GM18951 (cell line): ENCODE measurements around the gene CTBP2.

ENCODE experiments used
- POLR2A ChIP-seq: IDR thresholded peaks from 4 replicates; pipeline ENCODE4 v1.6.1; 2011; ENCODE audit warnings: mild to moderate bottlenecking; ENCODE audit not compliant: insufficient read length, insufficient read depth; ENCODE audit errors: extremely low read depth
- in situ Hi-C: fragments of 300-500 bp; cut with MboI; formaldehyde crosslinking; loops from one replicate; pipeline ENCODE4 v1.12.0; 2022; ENCODE audit warnings: low sequenced_read_pairs, mixed read lengths, inconsistent platforms; ENCODE audit not compliant: unreplicated experiment

The CTBP2 gene

GRCh38 chr10:124962421-124962820, 197.9 kb downstream of the CTBP2 start:
- in situ Hi-C loops, result no loop called here
- no peak for TF ChIP-seq POLR2A

DNA sequence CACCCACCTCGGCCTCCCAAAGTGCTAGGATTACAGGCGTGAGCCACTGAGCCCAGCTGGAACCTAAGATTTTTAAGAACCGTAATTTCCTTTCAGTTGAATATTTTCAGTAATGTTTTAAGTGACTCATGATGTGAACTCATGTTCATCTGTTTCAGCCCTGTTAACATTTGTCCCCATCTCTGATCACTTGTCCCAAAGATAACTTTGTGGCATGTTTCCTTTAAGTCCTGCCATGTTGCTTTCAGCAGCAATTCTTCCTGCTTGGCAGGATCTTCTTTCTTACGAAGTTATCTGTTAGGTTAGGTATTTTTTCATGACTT, 199.2 kb downstream of the CTBP2 start:
- no peak for TF ChIP-seq POLR2A
- in situ Hi-C loops, result no loop called here

GRCh38 chr10:124959564-124959963, 200.8 kb downstream of the CTBP2 start:
- no peak for TF ChIP-seq POLR2A
- in situ Hi-C loops, result no loop called here

GRCh38 chr10:124957404-124957947, 202.9 kb downstream of the CTBP2 start:
- no peak for TF ChIP-seq POLR2A
- in situ Hi-C loops, result no loop called here

DNA sequence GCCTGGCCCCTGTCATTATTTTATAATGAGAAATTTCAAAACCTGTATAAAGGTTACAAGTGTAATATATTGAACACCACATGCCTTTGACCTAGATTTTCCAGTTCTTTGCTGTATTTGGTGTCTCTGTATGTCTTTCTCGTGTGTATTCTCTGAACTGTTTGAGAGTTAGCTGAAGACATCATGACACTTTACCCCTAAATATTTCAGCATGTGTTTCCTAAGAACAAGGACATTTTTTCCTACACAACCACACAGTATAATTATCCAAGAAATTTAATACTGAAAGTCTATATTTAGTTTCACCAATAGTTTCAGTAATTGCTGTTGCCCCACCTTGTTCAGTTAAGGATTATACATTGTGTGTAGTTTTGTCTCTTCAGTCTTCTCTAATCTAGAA, 203.6 kb downstream of the CTBP2 start:
- in situ Hi-C loops, result no loop called here
- TF ChIP-seq POLR2A, result no peak

GRCh38 chr10:124955868-124956267, 204.5 kb downstream of the CTBP2 start:
- in situ Hi-C loops, result no loop called here

GRCh38 chr10:124955243-124955642, 205.1 kb downstream of the CTBP2 start:
- in situ Hi-C loops, result no loop called here
- TF ChIP-seq POLR2A, result no peak

More at GRCh38 chr10:124955868-124956267, 204.5 kb downstream of the CTBP2 start:
- TF ChIP-seq POLR2A, result no peak

DNA sequence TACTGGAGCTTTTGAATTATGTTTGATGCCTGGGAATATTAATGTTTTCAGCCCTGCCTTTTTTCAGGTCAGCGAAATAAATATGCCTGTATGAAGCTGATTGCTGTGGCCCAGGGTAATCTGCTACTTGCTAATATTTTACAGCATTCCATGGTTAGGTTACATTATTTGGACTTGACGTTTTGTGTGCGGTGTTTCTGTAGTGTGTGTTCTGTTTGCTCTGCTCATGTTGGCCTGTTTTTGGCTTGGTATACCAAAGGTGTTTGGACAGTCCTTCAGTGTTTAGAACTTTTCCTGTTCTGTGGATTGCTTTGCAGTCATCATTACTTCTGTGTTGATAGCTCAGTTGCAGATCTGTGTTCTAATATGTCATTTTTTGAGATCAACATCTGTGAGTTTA, 206.9 kb downstream of the CTBP2 start:
- no peak for TF ChIP-seq POLR2A
- in situ Hi-C loops, result no loop called here

DNA sequence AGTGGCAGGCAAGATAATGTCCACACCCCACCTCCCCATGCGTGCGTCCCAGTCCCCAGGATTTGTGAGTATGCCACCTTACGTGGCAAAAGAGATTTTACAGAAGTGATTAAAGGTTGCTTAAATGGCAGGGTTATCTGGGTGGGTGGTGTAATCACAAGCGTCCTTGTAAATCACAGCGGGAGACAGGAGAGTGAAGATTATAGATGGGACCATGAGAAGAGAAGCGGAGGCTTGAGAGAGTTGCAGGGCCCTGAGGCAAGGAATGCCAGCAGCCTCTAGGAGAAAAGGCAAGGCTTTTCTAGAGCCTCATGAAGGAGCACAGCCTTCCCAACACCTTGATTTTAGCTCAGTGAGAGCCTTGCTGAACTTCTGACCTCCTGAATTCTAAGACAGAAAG, 208.2 kb downstream of the CTBP2 start:
- in situ Hi-C loops, result no loop called here
- TF ChIP-seq POLR2A, result no peak

- in situ Hi-C loops, result no loop called here
- TF ChIP-seq POLR2A, result no peak
Measured at GRCh38 chr10:124949543-124949942, 210.8 kb downstream of the CTBP2 start.

DNA sequence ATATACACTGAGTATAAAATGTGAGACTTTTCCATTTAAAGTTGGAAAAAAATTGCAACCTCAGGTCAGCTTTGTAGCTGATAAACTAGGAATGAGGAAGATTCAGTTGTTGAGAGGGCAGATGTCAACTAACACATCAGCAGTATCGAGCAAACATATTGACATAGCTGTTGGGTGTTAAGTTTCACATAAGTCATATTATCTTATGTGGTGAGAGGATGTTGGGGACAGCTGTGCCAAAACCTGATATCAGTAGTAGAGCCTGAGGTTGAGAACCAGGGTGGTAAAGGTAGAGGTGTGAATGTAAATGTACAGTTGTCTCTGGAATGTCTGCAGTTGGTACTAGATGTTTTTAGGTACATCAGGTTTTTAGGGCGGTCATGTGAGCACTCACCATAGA, 213.4 kb downstream of the CTBP2 start:
- in situ Hi-C loops, result no loop called here
- no peak for TF ChIP-seq POLR2A

GRCh38 chr10:124944982-124945381, 215.4 kb downstream of the CTBP2 start:
- no peak for TF ChIP-seq POLR2A
- in situ Hi-C loops, result no loop called here

DNA sequence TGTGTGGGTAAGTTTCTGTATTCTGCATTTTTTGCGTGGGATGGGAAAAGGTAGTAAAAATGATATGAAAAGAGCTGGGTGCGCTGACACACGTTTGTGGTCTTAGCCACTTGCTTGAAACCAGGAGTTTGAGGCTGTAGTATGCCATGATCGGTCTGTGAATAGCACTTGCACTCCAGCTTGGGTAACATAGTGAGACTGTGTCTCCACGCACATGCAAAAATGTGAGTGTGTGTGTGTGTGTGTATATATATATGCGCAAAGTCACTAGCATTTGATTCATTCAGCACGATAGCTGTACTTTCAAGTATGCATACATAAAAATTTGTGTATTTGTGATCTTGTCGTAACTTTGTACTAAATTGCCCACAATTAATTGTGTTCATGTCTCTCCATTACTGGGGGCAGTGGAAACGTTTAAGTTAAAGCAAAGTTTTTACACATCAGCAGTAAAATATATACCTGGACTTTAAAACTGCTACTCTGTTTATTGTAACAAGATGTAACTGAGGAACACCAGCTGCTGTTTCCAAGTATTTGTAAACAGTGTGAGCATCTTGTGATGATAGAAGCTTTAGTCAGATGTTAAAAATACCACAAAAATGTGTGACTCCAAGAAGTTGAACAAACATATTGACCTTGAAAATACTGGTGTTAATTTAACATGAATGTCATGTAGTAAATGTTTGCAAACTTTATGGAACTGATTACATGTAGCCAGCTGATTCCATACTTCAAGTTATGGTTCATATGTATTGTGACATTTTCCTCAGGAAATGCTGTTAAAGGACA, 216.9 kb downstream of the CTBP2 start:
- in situ Hi-C loops, result no loop called here
- TF ChIP-seq POLR2A, result no peak
